Endothelial cell of umbilical vein (primary cell): ENCODE measurements around the gene STX4.

ENCODE experiments used
- CTCF ChIP-seq, 2 donors: IDR thresholded peaks; 1 replicate in 1 of 2; 2 replicates in 1 of 2; pipeline ENCODE4 v1.5.1; 2011; ENCODE audit warnings: low read length in 2 of 2, mild to moderate bottlenecking in 2 of 2, moderate library complexity in 2 of 2, control low read depth in 1 of 2, inconsistent platforms in 1 of 2, low read depth in 1 of 2; ENCODE audit not compliant: insufficient read depth in 1 of 2; ENCODE audit errors: extremely low read depth in 1 of 2
- EZH2 ChIP-seq: IDR thresholded peaks from 2 replicates; pipeline ENCODE4 v1.6.1; 2012; ENCODE audit warnings: borderline replicate concordance, low read depth, mild to moderate bottlenecking, moderate library complexity, low read length, inconsistent platforms; ENCODE audit not compliant: severe bottlenecking
- JUN ChIP-seq: IDR thresholded peaks from 2 replicates; pipeline ENCODE4 v1.6.1; 2011; ENCODE audit warnings: borderline replicate concordance, low read depth; ENCODE audit not compliant: insufficient read length, insufficient read depth
- MAX ChIP-seq: IDR thresholded peaks from 2 replicates; pipeline ENCODE4 v1.6.1; 2011; ENCODE audit not compliant: insufficient read depth, insufficient read length
- POLR2A ChIP-seq: IDR thresholded peaks from 2 replicates; pipeline ENCODE4 v1.6.1; 2012; ENCODE audit warnings: low read depth, mild to moderate bottlenecking, control low read depth, low read length
- POLR2AphosphoS5 ChIP-seq: IDR thresholded peaks from 2 replicates; pipeline ENCODE4 v1.6.1; 2012; ENCODE audit warnings: low read depth, mild to moderate bottlenecking, control low read depth, low read length, moderate library complexity; ENCODE audit not compliant: insufficient read depth

GRCh38 chr16:31008149-31008548 lies 25.2 kb upstream of the STX4 start:
- TF ChIP-seq POLR2A (no peak), MAX (no peak), CTCF (IDR thresholded peaks at IDR 0.05; ENCODE audit: extremely low read depth in 1 of 2, insufficient read depth in 1 of 2, low read depth in 1 of 2, low read length in 2 of 2) (no peak), POLR2AphosphoS5 (no peak), JUN (no peak), EZH2 (no peak)
